ENCODE data around the gene MIA2. TPM values are rescaled to one million over a fixed set of nuclear protein-coding genes. Genes with fewer than 3 reads are reported as not detected.

The MIA2 gene
- total and polyA plus RNA-seq, 9 of the 15 experiments (the other 6 are each of a cell fraction or from before 2014, with no cell fraction given), result 6.0 to 21.8 (median 12.8) TPM

DNA sequence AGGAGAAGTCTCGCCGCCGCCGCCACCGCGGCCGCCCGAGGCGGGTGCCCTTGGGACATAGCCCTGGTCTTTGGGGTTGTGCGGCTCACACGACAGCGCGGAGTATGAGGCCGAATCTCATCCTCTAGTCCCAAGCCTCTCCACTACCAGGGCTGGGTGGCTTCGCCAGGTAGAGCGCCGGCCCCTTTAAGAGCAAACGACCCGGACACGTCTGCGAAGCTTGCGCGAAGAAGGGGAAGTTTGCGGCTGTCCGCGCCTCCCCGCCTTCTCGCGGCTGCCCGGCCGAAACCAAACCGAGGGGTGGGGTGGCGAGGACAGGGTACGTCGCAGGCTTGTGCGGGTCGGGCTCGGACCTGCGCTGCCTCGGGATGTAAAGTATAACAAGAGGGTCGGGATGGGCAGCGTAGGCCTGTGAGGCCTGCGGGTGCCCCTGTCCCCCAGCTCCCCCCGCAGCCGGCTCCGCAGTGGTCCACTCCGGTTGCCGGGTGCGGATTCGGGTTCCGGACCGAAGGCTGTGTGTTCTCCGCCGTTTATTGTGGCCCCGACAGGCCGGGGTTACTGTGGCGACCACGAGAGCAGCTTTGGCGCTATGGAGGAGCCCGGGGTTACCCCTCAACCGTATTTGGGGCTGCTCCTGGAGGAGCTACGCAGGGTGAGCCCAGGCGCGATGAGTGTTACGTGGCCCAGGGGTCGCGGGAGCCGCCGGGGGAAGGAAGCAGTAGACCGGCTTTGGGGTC is 33.3 kb downstream of the MIA2 start (continued):
- no peak for TF ChIP-seq FOXP4 (CRISPR knock-in tag; IDR thresholded peaks at IDR 0.05; ENCODE audit: borderline replicate concordance)
- TF ChIP-seq HMG20A (CRISPR knock-in tag; conservative IDR thresholded peaks at IDR 0.05), result no peak
- no peak for TF ChIP-seq TGIF2 (CRISPR knock-in tag; IDR thresholded peaks at IDR 0.05)
- TF ChIP-seq MXI1 (IDR thresholded peaks at IDR 0.05; ENCODE audit: low read depth, low read length), result no peak
- peak; percentile 15; the same call in 1 of the 2 replicates for TF ChIP-seq TCF3 (CRISPR knock-in tag; IDR thresholded peaks at IDR 0.05)
- TF ChIP-seq, protein P1, sequence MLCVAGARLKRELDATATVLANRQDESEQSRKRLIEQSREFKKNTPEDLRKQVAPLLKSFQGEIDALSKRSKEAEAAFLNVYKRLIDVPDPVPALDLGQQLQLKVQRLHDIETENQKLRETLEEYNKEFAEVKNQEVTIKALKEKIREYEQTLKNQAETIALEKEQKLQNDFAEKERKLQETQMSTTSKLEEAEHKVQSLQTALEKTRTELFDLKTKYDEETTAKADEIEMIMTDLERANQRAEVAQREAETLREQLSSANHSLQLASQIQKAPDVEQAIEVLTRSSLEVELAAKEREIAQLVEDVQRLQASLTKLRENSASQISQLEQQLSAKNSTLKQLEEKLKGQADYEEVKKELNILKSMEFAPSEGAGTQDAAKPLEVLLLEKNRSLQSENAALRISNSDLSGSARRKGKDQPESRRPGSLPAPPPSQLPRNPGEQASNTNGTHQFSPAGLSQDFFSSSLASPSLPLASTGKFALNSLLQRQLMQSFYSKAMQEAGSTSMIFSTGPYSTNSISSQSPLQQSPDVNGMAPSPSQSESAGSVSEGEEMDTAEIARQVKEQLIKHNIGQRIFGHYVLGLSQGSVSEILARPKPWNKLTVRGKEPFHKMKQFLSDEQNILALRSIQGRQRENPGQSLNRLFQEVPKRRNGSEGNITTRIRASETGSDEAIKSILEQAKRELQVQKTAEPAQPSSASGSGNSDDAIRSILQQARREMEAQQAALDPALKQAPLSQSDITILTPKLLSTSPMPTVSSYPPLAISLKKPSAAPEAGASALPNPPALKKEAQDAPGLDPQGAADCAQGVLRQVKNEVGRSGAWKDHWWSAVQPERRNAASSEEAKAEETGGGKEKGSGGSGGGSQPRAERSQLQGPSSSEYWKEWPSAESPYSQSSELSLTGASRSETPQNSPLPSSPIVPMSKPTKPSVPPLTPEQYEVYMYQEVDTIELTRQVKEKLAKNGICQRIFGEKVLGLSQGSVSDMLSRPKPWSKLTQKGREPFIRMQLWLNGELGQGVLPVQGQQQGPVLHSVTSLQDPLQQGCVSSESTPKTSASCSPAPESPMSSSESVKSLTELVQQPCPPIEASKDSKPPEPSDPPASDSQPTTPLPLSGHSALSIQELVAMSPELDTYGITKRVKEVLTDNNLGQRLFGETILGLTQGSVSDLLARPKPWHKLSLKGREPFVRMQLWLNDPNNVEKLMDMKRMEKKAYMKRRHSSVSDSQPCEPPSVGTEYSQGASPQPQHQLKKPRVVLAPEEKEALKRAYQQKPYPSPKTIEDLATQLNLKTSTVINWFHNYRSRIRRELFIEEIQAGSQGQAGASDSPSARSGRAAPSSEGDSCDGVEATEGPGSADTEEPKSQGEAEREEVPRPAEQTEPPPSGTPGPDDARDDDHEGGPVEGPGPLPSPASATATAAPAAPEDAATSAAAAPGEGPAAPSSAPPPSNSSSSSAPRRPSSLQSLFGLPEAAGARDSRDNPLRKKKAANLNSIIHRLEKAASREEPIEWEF (CRISPR knock-in tag; IDR thresholded peaks at IDR 0.05), result no peak
- no peak for TF ChIP-seq SREBF2 (CRISPR knock-in tag; IDR thresholded peaks at IDR 0.05)
- peak; percentile 47 for TF ChIP-seq ZNF740 (CRISPR knock-in tag; IDR thresholded peaks at IDR 0.05)
- no peak for TF ChIP-seq ZNF740 (tag; IDR thresholded peaks at IDR 0.05)
- TF ChIP-seq PTTG1 (tag; IDR thresholded peaks at IDR 0.05; ENCODE audit: low read depth), result no peak
- no peak for TF ChIP-seq MCM2 (IDR thresholded peaks at IDR 0.05; ENCODE audit: low read depth)
- peak; percentile 52 to 71; a peak in 2 of 4 replicates for TF ChIP-seq MAZ (CRISPR knock-in tag; conservative IDR thresholded peaks at IDR 0.05 in 1 of 2, IDR thresholded peaks at IDR 0.05 in 1 of 2)
- TF ChIP-seq, protein P2, sequence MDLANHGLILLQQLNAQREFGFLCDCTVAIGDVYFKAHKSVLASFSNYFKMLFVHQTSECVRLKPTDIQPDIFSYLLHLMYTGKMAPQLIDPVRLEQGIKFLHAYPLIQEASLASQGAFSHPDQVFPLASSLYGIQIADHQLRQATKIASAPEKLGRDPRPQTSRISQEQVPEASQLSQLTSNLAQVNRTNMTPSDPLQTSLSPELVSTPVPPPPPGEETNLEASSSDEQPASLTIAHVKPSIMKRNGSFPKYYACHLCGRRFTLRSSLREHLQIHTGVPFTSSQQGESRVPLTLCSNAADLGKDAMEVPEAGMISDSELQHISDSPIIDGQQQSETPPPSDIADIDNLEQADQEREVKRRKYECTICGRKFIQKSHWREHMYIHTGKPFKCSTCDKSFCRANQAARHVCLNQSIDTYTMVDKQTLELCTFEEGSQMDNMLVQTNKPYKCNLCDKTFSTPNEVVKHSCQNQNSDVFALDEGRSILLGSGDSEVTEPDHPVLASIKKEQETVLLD (IDR thresholded peaks at IDR 0.05), result no peak
